ENCODE measurements around the gene APOH.

The APOH gene

DNA sequence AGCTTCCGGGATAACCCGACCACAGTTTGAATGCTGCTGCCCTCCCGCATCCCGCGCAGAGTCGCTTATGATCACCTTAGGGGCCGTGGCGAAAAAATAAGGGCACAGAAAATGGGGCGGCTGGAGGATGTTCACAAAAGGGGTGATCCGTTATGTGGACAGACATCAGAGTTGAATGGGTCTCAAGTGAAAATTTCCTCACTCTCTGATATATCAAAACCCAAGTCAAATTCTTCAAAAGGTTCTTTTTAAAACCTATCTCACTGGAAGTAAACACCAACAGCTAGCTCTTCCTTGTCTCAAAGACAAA, 36.9 kb downstream of the APOH start:
- DNase-seq (ENCODE audit: low read depth) = no peak

DNA sequence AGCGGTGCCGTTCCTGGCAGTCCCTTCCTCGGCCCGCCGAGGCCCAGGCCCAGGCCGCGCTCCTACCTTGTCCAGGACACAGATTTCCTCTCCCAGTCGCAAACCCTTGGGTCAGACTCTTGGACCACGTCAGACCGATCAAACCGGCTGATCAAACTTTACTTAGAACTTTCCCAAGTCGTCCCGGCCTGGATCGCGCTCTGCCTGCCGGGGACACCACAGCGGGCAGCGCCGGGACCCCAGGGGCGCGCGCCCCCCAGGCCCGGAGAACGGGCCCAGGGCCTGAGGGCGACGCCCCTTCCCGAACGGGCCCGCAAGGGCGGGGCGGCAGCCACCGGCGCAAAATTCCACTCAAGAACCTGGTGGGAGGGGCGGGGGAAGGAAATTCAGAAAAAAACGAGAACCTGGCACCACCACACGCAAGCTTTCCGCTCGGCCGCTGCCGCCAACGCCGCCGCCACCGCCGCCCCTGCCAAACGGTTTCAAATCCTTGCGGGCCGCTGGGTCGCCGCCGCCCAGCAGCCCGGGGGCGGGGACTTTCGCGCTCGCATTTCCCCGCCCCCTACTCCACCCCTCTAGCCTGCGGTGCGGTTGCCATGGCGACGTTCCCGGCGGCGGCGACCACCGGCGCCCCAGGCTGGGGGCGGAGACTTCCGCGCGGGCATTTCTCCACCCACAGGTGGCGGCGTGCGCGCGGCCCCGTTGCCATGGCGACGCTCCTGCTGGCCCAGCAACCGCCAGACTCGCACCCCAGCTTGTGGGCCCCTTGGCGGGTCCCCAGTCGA, 37.4 kb downstream of the APOH start, which contains the start of gene CEP112:
Gene CEP112, minus strand, starts transcription at position 541 of the 785 bp plus-strand sequence.
- peak; percentile 5 for DNase-seq (ENCODE audit: low read depth)

GRCh38 chr17:66190738-66191592, 38.2 kb downstream of the APOH start:
- peak; percentile 6 for DNase-seq (ENCODE audit: low read depth)

DNA sequence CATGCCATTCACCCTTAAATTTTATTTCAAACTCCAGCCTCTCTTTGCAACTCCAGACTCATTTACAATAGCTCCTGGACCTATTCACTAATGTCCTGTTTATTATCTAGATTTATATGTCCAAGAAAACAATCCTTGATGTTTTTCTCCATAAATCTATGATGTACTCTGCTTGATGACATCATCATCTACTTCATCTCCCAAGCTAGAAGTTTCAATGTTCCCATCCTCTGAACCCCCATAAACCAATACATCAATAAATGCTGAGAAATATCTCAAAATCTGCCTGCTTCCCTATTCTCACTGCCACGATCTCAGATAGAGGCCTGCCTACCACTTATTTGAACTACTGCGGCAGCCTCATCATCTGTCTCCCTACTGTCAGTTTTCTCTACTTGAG, 41.5 kb downstream of the APOH start:
- no peak for DNase-seq (ENCODE audit: low read depth)

DNA sequence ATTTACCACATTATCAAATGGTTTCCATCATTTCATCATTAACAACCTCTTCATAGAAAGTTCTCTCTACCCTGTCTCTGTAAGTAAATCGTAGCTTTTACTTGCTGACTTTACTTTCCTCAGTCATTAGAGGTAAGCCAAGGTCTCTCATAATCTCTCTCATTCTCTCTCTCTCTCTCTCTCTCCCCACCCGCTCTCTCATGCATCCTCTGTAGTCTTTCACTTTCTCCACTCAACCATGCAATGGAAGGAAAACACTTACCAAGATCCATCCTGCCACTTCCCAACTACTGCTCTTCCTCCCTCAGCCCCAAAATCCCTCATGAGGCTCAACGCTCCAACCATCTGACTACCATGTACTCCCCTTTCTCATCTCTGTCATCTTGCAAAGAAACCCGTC, 43.4 kb downstream of the APOH start:
- no peak for DNase-seq (ENCODE audit: low read depth)

DNA sequence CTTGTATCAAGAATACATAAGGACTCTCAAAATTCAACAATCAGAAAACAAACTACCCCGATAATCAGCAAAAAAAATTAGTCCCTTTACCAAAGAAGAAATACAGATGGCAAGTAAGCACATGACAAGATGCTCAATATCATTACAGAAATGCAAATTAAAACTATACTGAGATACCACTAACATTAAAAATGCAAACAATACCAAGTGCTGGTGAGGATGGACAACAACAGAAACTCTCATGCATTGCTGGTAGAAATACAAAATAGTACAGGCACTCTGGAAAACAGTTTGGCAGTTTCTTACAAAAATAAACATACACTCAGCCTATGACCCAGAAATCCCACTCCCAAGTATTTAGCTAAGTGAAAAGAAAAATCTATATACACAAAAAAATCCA, 44.8 kb downstream of the APOH start:
- no peak for DNase-seq (ENCODE audit: low read depth)

- no peak for DNase-seq (ENCODE audit: low read depth)
Measured at GRCh38 chr17:66183529-66183928, 45.7 kb downstream of the APOH start.

GRCh38 chr17:66178642-66179041, 50.6 kb downstream of the APOH start:
- no peak for DNase-seq (ENCODE audit: low read depth)

- DNase-seq (ENCODE audit: low read depth) = no peak
Measured at GRCh38 chr17:66177048-66177447, 52.2 kb downstream of the APOH start.

- no peak for DNase-seq (ENCODE audit: low read depth)
Measured at GRCh38 chr17:66175892-66176291, 53.3 kb downstream of the APOH start.

DNA sequence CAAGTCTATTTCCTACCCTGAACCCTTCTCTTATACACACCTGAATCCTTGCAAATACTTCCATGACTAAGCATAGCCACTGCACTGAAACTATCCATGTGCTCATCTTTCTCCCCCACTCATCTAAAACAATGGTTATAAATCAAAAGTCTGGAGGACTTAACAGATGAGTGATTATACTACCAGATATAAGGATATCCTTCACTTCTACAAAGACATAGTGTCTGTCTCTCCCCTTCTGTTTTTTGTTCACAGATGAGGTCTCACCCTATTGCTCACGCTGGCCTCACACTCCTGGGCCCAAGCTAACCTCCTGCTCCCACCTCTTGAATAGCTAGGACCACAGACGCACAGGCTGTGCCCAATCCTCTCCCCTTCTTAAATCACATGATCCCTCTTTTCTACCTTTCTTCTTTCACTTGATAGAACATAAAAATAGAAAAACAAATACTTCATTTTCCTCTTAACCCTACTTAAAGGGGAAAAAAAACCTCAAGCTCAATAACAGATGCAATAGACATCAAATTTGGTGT, 56.5 kb downstream of the APOH start:
- no peak for DNase-seq (ENCODE audit: low read depth)

- no peak for DNase-seq (ENCODE audit: low read depth)
Measured at GRCh38 chr17:66172144-66172543, 57.1 kb downstream of the APOH start.

DNA sequence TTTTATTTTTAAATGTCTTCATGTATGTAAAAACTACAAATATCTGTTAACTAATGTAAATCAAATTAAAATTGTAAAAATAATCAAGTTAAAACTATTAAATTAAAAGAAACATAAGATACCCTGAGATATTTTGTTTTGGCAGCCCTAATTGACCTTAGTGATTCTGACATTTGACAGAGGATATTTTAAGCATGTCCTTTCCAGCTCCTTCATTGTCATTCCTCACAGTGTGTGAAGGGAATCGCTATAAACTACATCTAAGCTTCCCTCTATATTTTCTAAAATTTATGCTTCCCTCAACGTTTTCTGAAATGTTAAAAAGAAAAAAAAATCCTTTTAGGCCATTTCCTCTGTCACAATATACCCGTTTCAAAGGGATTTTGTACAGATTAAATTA, 57.5 kb downstream of the APOH start:
- no peak for DNase-seq (ENCODE audit: low read depth)

GRCh38 chr17:66171172-66171571, 58.0 kb downstream of the APOH start:
- DNase-seq (ENCODE audit: low read depth) = no peak

GRCh38 chr17:66169839-66170238, 59.4 kb downstream of the APOH start:
- DNase-seq (ENCODE audit: low read depth) = no peak

GRCh38 chr17:66167189-66167815, 61.9 kb downstream of the APOH start:
- no peak for DNase-seq (ENCODE audit: low read depth)

- peak; percentile 34 for DNase-seq (ENCODE audit: low read depth)
Measured at GRCh38 chr17:66165537-66166123, 63.6 kb downstream of the APOH start.

Data from non-pigmented ciliary epithelial cell (primary cell).